SK-N-MC (cell line): Measurements from ENCODE around the gene GABRA5.

Source experiments
- EZH2 ChIP-seq: fragments of 200-600 bp; sonication (generic); IDR thresholded peaks from one replicate; pipeline ENCODE4 v1.6.1; 2017; ENCODE audit warnings: antibody characterized with exemption
- POLR2AphosphoS5 ChIP-seq: IDR thresholded peaks from 2 replicates; pipeline ENCODE4 v1.6.1; 2012; ENCODE audit warnings: mild to moderate bottlenecking, low read depth, low read length, borderline replicate concordance

- TF ChIP-seq EZH2: no peak
- no peak for TF ChIP-seq POLR2AphosphoS5
Observed at GRCh38 chr15:26850161-26850560, 16.7 kb upstream of the GABRA5 start.
